Mesenchymal stem cell (in vitro differentiated cells and primary cell): Measurements from ENCODE around the gene CECR2.

ENCODE experiments used
- DNase-seq: peaks from one replicate; pipeline ENCODE4 v3.0.0-alpha.2; 2013
- H2AFZ ChIP-seq: one replicate; pipeline ENCODE4 v1.6.1; 2013; ENCODE audit warnings: low read depth, mild to moderate bottlenecking, control low read depth, inconsistent platforms, low read length, moderate library complexity
- H2AK5ac ChIP-seq: 2 replicates; pipeline ENCODE4 v1.6.1; 2013; ENCODE audit warnings: low read length, moderate library complexity, mild to moderate bottlenecking, inconsistent platforms; ENCODE audit not compliant: severe bottlenecking
- H2BK120ac ChIP-seq: one replicate; pipeline ENCODE4 v1.6.1; 2013; ENCODE audit warnings: low read depth, mild to moderate bottlenecking, inconsistent platforms, low read length, moderate library complexity
- H2BK12ac ChIP-seq, 2 experiments: one replicate each; pipeline ENCODE4 v1.6.1; 2013; ENCODE audit warnings: inconsistent platforms in 2 of 2, low read length in 2 of 2, mild to moderate bottlenecking in 2 of 2, moderate library complexity in 2 of 2, control low read depth in 1 of 2
- H2BK15ac ChIP-seq: one replicate; pipeline ENCODE4 v1.6.1; 2013; ENCODE audit warnings: mild to moderate bottlenecking, low read depth, inconsistent platforms; ENCODE audit not compliant: poor library complexity, severe bottlenecking
- H2BK5ac ChIP-seq: 2 replicates; pipeline ENCODE4 v1.6.1; 2013; ENCODE audit warnings: low read depth, mild to moderate bottlenecking, low read length, control low read depth, inconsistent platforms; ENCODE audit not compliant: poor library complexity, severe bottlenecking
- H3K14ac ChIP-seq, 2 experiments: one replicate each; pipeline ENCODE4 v1.6.1; 2013; ENCODE audit warnings: inconsistent platforms in 2 of 2, low read length in 2 of 2, control low read depth in 1 of 2, mild to moderate bottlenecking in 1 of 2, moderate library complexity in 1 of 2
- H3K18ac ChIP-seq, 2 experiments: one replicate each; pipeline ENCODE4 v1.6.1; 2013; ENCODE audit warnings: inconsistent platforms in 2 of 2, low read length in 2 of 2, control low read depth in 1 of 2, low read depth in 1 of 2, mild to moderate bottlenecking in 1 of 2
- H3K23ac ChIP-seq, 2 experiments: one replicate each; pipeline ENCODE4 v1.6.1; 2013; ENCODE audit warnings: inconsistent platforms in 2 of 2, low read length in 2 of 2, mild to moderate bottlenecking in 2 of 2, moderate library complexity in 2 of 2, control low read depth in 1 of 2
- H3K27ac ChIP-seq: 2 replicates; pipeline ENCODE4 v1.5.1; 2013; ENCODE audit warnings: mild to moderate bottlenecking, moderate library complexity, low read length, control low read depth, inconsistent platforms; ENCODE audit not compliant: poor library complexity, severe bottlenecking
- H3K27me3 ChIP-seq, 2 experiments: 2 replicates each; pipeline versions ENCODE4 v1.6.1 to v1.7.0; 2013; ENCODE audit warnings: low read length in 2 of 2, mild to moderate bottlenecking in 2 of 2, moderate library complexity in 2 of 2, control low read depth in 1 of 2, inconsistent platforms in 1 of 2; ENCODE audit not compliant: control insufficient read depth in 1 of 2, insufficient read depth in 1 of 2
- H3K36me3 ChIP-seq, 2 experiments: 2 replicates each; pipeline versions ENCODE4 v1.6.1 to v1.7.0; 2013; ENCODE audit warnings: low read length in 2 of 2, control low read depth in 1 of 2, inconsistent platforms in 1 of 2, low read depth in 1 of 2, mild to moderate bottlenecking in 1 of 2; ENCODE audit not compliant: insufficient read depth in 2 of 2, control insufficient read depth in 1 of 2
- H3K4ac ChIP-seq, 2 experiments: one replicate each; pipeline ENCODE4 v1.6.1; 2013; ENCODE audit warnings: inconsistent platforms in 2 of 2, low read length in 2 of 2, mild to moderate bottlenecking in 2 of 2, moderate library complexity in 2 of 2, control low read depth in 1 of 2, low read depth in 1 of 2
- H3K4me1 ChIP-seq: 2 replicates; pipeline ENCODE4 v1.6.1; 2013; ENCODE audit warnings: low read depth, low read length, control low read depth; ENCODE audit not compliant: control insufficient read depth, insufficient read depth
- H3K4me2 ChIP-seq: 2 replicates; pipeline ENCODE4 v1.6.1; 2013; ENCODE audit warnings: low read length, mild to moderate bottlenecking, inconsistent platforms; ENCODE audit not compliant: poor library complexity, severe bottlenecking
- H3K4me3 ChIP-seq, 2 experiments: 2 replicates each; pipeline versions ENCODE4 v1.5.1 to v1.7.0; 2013; ENCODE audit warnings: low read length in 2 of 2, mild to moderate bottlenecking in 2 of 2, control low read depth in 1 of 2, low read depth in 1 of 2; ENCODE audit not compliant: insufficient read depth in 1 of 2
- H3K79me1 ChIP-seq: replicated peaks from 2 replicates; pipeline ENCODE4 v1.6.1; 2013; ENCODE audit warnings: mild to moderate bottlenecking, control low read depth, low read length, inconsistent platforms; ENCODE audit not compliant: poor library complexity, severe bottlenecking
- H3K9ac ChIP-seq: 2 replicates; pipeline ENCODE4 v1.7.0; 2013; ENCODE audit warnings: mild to moderate bottlenecking, low read length, moderate library complexity
- H3K9me3 ChIP-seq: 2 replicates; pipeline ENCODE4 v1.7.0; 2013; ENCODE audit warnings: mild to moderate bottlenecking, low read length; ENCODE audit not compliant: control insufficient read depth
- H4K8ac ChIP-seq: one replicate; pipeline ENCODE4 v1.6.1; 2013; ENCODE audit warnings: inconsistent platforms, mild to moderate bottlenecking, low read length, moderate library complexity
- H4K91ac ChIP-seq: one replicate; pipeline ENCODE4 v1.6.1; 2013; ENCODE audit warnings: mild to moderate bottlenecking, low read length, inconsistent platforms
- WGBS: methylation state at CpG from one replicate; pipeline ENCODE4 v1.1.7; 2013; ENCODE audit warnings: mixed read lengths; 5-methylcytosine and 5-hydroxymethylcytosine counted together

Gene CECR2

DNA sequence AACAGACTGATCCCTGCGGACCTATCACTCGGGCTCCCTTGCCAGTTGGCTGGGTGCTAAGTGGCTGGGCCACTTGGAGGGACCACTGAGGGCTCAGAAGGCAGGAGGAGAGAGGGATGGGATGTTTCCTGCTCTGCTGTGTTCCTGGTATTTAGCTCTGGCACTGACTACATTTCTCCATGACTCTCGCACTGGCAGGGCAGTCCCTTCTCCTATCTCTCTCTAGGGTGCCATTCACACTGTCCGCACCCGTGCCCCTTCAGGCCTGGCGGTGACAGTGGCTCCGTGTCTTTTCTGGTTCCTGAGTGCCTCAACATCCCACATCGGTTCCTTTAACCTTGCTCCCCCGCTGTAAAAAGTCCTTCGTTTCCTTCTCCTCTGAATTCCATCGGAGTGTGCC is 31.6 kb upstream of the CECR2 start:
- H3K79me1 ChIP-seq = no peaks in the 10 kb centered on the region
- no peak overlapping the region for H3K4me2 ChIP-seq
- H3K18ac ChIP-seq = no peak overlapping the region
- no peak overlapping the region for H3K23ac ChIP-seq
- H3K9ac ChIP-seq = no peak overlapping the region
- peaks cover 5 to 24% of the 10 kb centered on the region in 2 experiments for H3K27me3 ChIP-seq
- H4K8ac ChIP-seq = no peak overlapping the region
- H3K4ac ChIP-seq = no peak overlapping the region
- no peak overlapping the region for H2BK5ac ChIP-seq
- H2AFZ ChIP-seq = no peak overlapping the region
- no peak overlapping the region for H2AK5ac ChIP-seq
- no peaks in the 10 kb centered on the region for H3K36me3 ChIP-seq
- H3K4me1 ChIP-seq = no peaks in the 10 kb centered on the region
- no peak overlapping the region for H2BK12ac ChIP-seq
- no peak overlapping the region for H3K27ac ChIP-seq
- DNase-seq = no peak
- 89% methylated on average over 11 of the region's 11 CpGs for WGBS
- H2BK15ac ChIP-seq = no peak overlapping the region
- no peak overlapping the region for H4K91ac ChIP-seq
- no peak overlapping the region for H2BK120ac ChIP-seq
- H3K4me3 ChIP-seq = no peak overlapping the region
- no peaks in the 10 kb centered on the region for H3K9me3 ChIP-seq
- no peak overlapping the region for H3K14ac ChIP-seq

DNA sequence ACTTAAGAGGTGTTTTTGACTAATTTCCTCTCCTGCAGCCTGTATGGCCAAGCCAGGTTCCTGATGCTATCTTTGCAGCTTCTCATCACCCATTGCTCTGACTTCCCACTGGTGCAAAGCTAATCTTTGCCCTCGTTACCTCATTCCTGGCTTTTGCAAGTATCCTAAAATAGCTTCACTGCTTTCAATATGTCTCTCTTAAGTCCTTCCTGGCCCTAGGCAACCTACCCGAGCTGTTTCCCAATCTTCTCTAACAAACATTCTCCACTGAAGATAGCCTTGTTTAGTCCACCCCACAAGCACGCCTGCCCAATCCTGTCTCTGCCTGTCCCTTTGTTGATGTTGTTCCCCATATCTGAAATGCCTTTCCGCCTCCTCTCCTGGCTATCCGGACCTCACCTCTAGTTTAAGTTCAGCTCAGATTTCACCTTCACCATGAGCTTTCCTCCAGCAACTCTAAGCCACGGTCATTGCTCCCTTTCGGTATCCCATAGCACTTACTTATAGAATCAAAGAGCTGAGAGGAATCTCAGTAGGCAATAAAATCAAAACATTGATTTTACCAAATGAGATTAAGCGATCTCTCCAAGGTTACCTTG is 30.1 kb upstream of the CECR2 start:
- Histone ChIP-seq H2AK5ac (no peak overlapping the region), H3K18ac (no peak overlapping the region), H3K27me3 (peaks cover 5 to 22% of the 10 kb centered on the region in 2 experiments), H2BK120ac (no peak overlapping the region), H3K4me2 (no peak overlapping the region), H3K4me1 (no peaks in the 10 kb centered on the region), H4K91ac (no peak overlapping the region), H3K36me3 (no peaks in the 10 kb centered on the region), H2BK12ac (no peak overlapping the region), H2BK5ac (no peak overlapping the region), H2BK15ac (no peak overlapping the region), H2AFZ (no peak overlapping the region), H3K4me3 (no peak overlapping the region), H3K14ac (no peak overlapping the region), H3K9me3 (no peaks in the 10 kb centered on the region), H3K27ac (no peak overlapping the region), H3K23ac (no peak overlapping the region), H3K4ac (no peak overlapping the region), H4K8ac (no peak overlapping the region), H3K9ac (no peak overlapping the region), H3K79me1 (no peaks in the 10 kb centered on the region)
- 68% methylated on average over 8 of the region's 8 CpGs for WGBS
- no peak for DNase-seq

DNA sequence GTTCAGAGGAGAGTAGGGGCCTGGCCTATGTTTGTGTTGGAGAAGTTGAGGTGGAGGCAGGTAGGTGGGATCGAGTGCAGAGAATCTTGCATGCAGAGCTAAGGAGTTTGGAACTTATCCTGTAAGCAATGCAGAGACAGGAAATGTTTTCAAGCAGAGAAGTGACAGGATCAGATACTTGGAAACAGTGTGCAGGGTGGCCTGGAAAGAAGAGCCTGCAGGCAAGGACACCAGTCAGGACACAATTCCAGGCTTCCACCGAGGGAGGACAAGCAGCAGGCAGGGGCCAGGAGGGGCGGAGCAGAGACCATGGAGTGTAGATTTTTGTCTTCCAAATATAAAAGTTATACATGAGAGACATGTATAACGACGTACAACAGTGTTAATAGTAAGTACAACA is 26.9 kb upstream of the CECR2 start:
- Histone ChIP-seq H3K4me1 (no peaks in the 10 kb centered on the region), H4K91ac (no peak overlapping the region), H3K27ac (no peak overlapping the region), H3K9ac (no peak overlapping the region), H3K9me3 (no peaks in the 10 kb centered on the region), H2AFZ (no peak overlapping the region), H3K23ac (no peak overlapping the region), H2BK120ac (no peak overlapping the region), H2BK5ac (no peak overlapping the region), H3K4me3 (no peak overlapping the region), H3K27me3 (peaks cover 5 to 14% of the 10 kb centered on the region in 2 experiments), H2AK5ac (no peak overlapping the region), H2BK15ac (no peak overlapping the region), H3K79me1 (no peaks in the 10 kb centered on the region), H3K36me3 (no peaks in the 10 kb centered on the region), H3K4ac (no peak overlapping the region), H3K18ac (no peak overlapping the region), H2BK12ac (no peak overlapping the region), H3K4me2 (no peak overlapping the region), H3K14ac (no peak overlapping the region), H4K8ac (no peak overlapping the region)
- 64% methylated on average over 5 of the region's 5 CpGs for WGBS
- no peak for DNase-seq

DNA sequence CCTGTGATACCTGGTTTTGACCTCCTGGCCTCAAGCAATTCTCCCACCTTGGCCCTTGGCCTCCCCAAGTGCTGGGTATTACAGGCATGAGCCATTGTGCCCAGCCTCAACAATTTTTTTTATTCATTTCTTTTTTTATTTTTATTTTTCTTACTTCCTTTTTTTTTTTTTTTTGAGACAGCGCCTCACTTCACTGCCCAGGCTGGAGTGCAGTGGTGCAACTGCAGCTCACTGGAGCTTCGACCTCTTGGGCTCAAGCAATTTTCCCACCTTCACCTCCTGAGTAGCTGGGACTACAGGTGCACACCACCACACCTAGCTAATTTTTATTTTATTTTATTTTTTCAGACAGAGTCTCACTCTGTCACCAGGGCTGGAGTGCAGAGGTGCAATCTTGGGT is 25.5 kb upstream of the CECR2 start:
- no peak overlapping the region for H4K8ac ChIP-seq
- no peak overlapping the region for H3K14ac ChIP-seq
- no peak overlapping the region for H2BK15ac ChIP-seq
- H2AFZ ChIP-seq = no peak overlapping the region
- no peak overlapping the region for H3K9ac ChIP-seq
- H3K27me3 ChIP-seq = peaks cover 4 to 8% of the 10 kb centered on the region in 2 experiments
- H3K27ac ChIP-seq = no peak overlapping the region
- H2BK120ac ChIP-seq = no peak overlapping the region
- no peak overlapping the region for H3K4ac ChIP-seq
- no peak overlapping the region for H4K91ac ChIP-seq
- H3K18ac ChIP-seq = no peak overlapping the region
- no peak overlapping the region for H3K4me3 ChIP-seq
- H3K4me1 ChIP-seq = no peaks in the 10 kb centered on the region
- H2AK5ac ChIP-seq = no peak overlapping the region
- H3K79me1 ChIP-seq = no peaks in the 10 kb centered on the region
- H3K9me3 ChIP-seq = no peaks in the 10 kb centered on the region
- no peak overlapping the region for H3K23ac ChIP-seq
- no peak overlapping the region for H2BK12ac ChIP-seq
- H3K4me2 ChIP-seq = no peak overlapping the region
- 84% methylated on average over 2 of the region's 2 CpGs for WGBS
- DNase-seq = no peak
- H2BK5ac ChIP-seq = no peak overlapping the region
- no peaks in the 10 kb centered on the region for H3K36me3 ChIP-seq
